Fibroblast of pulmonary artery (primary cell): ENCODE data around the gene CD7.
"Not testable (repeated sequence)": the region's sequence is repeated elsewhere in the genome, so short reads cannot be mapped to it uniquely, and the experiment has no call there.

Experiments
- DNase-seq: peaks from one replicate; pipeline ENCODE4 v3.0.0-alpha.2; 2010; ENCODE audit warnings: low read depth
- H3K4me3 ChIP-seq: replicated peaks from 2 replicates; pipeline ENCODE4 v1.5.1; 2011; ENCODE audit warnings: low read depth, mild to moderate bottlenecking, control low read depth, low read length, moderate library complexity
- TF ChIP-seq, protein P1 (sequence below): IDR thresholded peaks from 2 replicates; pipeline ENCODE4 v1.5.1; 2011; ENCODE audit warnings: mild to moderate bottlenecking, control low read depth, low read length, inconsistent platforms; ENCODE audit errors: missing control alignments

Gene CD7

GRCh38 chr17:82351254-82351712 is 33.9 kb upstream of the CD7 start:
- DNase-seq: no peak
- no peak overlapping the region for H3K4me3 ChIP-seq
- TF ChIP-seq, protein P1, sequence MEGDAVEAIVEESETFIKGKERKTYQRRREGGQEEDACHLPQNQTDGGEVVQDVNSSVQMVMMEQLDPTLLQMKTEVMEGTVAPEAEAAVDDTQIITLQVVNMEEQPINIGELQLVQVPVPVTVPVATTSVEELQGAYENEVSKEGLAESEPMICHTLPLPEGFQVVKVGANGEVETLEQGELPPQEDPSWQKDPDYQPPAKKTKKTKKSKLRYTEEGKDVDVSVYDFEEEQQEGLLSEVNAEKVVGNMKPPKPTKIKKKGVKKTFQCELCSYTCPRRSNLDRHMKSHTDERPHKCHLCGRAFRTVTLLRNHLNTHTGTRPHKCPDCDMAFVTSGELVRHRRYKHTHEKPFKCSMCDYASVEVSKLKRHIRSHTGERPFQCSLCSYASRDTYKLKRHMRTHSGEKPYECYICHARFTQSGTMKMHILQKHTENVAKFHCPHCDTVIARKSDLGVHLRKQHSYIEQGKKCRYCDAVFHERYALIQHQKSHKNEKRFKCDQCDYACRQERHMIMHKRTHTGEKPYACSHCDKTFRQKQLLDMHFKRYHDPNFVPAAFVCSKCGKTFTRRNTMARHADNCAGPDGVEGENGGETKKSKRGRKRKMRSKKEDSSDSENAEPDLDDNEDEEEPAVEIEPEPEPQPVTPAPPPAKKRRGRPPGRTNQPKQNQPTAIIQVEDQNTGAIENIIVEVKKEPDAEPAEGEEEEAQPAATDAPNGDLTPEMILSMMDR: no peak

GRCh38 chr17:82350182-82351030 is 33.0 kb upstream of the CD7 start:
- no peak for DNase-seq
- H3K4me3 ChIP-seq: no peak overlapping the region
- TF ChIP-seq, protein P1: no peak

DNA sequence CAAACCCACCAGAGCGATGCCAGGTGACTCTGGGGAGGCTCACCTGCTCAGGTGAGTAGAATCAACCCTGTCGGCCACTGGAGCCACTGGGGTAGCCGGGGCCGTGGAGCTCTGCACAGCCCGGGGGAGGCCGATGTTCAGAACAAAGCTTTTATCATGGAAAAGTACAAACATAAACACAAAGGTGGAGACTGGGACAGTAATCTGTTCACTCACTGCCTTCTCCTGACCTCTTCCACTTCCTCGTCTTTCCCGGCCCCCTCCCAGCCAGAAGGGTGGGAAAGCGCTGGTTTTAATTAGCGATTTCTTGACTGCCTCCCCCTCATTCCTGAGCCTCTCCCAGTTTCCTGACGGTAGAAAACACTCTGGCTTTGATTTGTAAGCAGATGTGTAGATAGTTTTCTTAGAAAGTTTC is 31.9 kb upstream of the CD7 start:
- TF ChIP-seq, protein P1: no peak
- peak; percentile 23 for DNase-seq
- H3K4me3 ChIP-seq: no peak overlapping the region

GRCh38 chr17:82348866-82349265 is 31.5 kb upstream of the CD7 start:
- TF ChIP-seq, protein P1: no peak
- no peak overlapping the region for H3K4me3 ChIP-seq

DNA sequence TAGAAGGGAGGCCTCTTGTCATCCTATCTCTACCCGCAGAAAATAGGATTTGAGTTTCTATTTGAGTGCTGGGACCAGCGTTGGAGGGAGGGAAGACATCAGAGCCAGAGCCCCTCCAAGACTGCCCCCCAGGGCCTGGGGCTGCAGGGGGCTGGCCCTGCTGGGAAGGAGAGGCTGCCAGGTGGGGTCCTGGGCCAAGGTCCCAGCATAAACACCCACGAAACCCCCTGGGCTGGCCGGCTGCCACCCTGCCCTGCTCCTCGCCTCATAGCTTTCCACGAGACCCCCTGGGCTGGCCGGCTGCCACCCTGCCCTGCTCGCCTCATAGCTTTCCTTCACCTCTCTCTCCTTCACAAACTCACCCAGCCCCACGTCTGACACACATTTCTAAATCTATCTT is 31.0 kb upstream of the CD7 start:
- TF ChIP-seq, protein P1: no peak
- DNase-seq: no peak

More at GRCh38 chr17:82348866-82349265, 31.5 kb upstream of the CD7 start:
- DNase-seq: no peak

DNA sequence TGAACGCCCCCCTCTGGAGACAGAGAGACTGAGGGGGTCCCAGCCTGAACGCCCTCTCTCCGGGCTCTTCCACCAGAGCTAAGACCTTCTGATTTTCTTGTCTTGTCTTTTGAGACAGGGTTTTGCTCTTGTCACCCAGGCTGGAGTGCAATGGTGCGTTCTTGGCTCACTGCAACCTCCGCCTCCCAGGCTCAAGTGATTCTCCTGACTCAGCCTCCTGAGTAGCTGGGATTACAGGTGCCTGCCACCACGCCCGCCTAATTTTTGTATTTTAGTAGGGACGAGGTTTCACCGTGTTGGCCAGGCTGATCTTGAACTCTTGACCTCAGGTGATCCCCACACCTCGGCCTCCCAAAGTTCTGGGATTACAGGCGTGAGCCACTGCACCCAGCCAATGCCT is 30.6 kb upstream of the CD7 start:
- H3K4me3 ChIP-seq, DNase-seq: not testable (repeated sequence)

More for the DNA sequence above, 31.0 kb upstream of the CD7 start:
- no peak overlapping the region for H3K4me3 ChIP-seq

- TF ChIP-seq, protein P1: no peak
- no peak overlapping the region for H3K4me3 ChIP-seq
- DNase-seq: no peak
Observed at GRCh38 chr17:82346342-82347300, 29.2 kb upstream of the CD7 start.
